OCI-LY7 (cell line): ENCODE measurements around the gene PSG3.
"Not testable (repeated sequence)": the region's sequence is repeated elsewhere in the genome, so short reads cannot be mapped to it uniquely, and the experiment has no call there.

ENCODE experiments used
- CTCF ChIP-seq: fragments of 200-600 bp; sonication (generic); conservative IDR thresholded peaks from 2 replicates; pipeline ENCODE4 v1.5.1; 2014; ENCODE audit warnings: mild to moderate bottlenecking, antibody characterized with exemption, low read length, moderate library complexity, mixed read lengths
- EZH2phosphoT487 ChIP-seq: fragments of 200-600 bp; sonication (generic); IDR thresholded peaks from 2 replicates; pipeline ENCODE4 v1.6.1; 2018; ENCODE audit warnings: low read depth, borderline replicate concordance, mild to moderate bottlenecking, mixed run types, antibody characterized with exemption, low read length, moderate library complexity, mixed read lengths

- peak; percentile 76 for TF ChIP-seq CTCF
- not testable (repeated sequence) for TF ChIP-seq EZH2phosphoT487
Observed at GRCh38 chr19:42776750-42777612, 36.7 kb upstream of the PSG3 start.
